CMK (cell line): ENCODE measurements around the gene SALL4.
"Not testable (repeated sequence)": the region's sequence is repeated elsewhere in the genome, so short reads cannot be mapped to it uniquely, and the experiment has no call there.

Experiments
- DNase-seq: peaks from one replicate; pipeline ENCODE4 v3.0.0-alpha.2; 2010; ENCODE audit warnings: low read depth

The SALL4 gene

GRCh38 chr20:51802170-51802751, at the start of gene SALL4:
SALL4 (minus strand) TSS chr20:51802521; CDS start chr20:51802408, 113 bp downstream.
- DNase-seq: no peak

DNA sequence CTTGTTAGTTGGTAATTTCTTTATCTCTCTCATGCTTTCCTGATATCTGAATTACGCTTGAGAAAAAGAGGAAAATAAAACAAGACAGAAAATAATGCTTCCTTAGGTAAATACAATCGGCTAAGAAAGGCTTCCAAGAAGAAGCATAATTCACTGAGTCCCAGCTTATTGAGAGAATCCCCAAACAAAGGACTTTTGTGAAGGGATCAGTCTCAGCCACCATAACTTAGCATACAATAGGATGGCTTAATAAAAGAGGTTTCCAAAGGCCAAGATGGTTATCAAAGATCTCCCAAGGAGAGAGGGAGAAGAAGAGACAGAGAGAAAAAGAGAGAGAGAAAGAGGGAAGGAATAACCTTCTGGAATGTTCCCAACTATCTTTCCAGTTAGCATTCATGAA, 46.0 kb upstream of the SALL4 start:
- no peak for DNase-seq

- no peak for DNase-seq
Observed at GRCh38 chr20:51840865-51841264, 38.5 kb upstream of the SALL4 start.

DNA sequence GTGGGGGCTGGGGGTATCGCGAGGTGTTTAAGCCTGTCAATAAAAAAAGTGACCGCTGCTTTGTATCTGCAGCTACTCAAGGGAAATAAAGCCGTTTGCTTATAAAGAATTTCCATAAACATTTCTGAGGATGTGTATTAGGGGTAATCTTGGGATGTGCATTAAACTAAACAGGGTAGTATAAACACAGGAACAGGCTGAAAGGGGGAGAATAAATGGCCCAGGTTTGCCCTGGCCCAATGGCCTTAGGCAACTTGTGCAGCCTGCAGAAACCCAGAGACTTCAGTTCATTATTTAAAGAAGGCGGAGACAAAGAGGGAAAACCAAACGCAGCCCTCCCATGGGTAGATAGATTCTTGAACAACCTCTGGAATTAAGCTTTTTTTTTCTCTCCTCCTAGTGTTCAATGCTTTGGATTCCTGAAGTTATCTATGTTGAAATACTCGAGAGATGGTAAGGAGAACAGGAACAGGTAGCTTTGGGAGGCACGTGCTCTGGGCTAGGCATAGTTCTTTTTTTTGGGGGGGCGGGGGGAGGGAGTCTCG, 35.6 kb upstream of the SALL4 start:
- DNase-seq: no peak

DNA sequence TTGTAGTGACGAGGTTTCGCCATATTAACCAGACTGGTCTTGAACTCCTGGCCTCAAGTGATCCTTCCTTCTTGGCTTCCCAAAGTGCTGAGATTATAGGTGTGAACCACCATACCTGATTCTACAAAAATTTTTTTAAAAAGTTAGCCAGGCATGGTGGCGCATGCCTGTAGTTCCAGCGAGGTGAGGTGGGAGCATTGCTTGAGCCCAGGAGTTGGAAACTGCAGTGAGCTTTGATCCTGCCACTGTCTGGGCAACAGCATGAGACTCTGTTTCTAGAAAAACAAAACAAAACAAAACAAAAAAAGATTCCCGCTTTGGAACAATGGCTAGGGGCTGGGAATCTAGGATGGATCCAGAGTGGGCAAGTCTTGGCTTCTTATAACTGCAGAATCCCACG, 35.1 kb upstream of the SALL4 start:
- no peak for DNase-seq

DNA sequence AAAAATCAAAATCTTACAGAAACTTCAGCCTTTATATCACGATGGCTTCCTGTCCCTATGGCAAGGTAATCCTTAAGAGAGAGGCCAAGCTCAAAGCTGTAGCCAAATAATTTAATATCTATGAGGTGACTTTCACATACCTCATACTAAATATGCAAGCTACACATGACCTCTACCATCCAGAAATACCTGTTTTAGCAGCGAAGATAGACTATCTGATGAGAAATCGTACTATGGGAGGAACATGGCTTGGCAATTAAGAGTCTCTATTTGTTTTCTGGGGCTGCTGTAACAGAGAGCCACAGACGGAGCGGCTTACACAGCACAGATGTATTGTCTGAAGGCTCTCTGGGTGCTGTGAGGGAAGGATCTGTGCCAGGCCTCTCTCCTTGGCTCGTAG, 31.0 kb upstream of the SALL4 start:
- no peak for DNase-seq

DNA sequence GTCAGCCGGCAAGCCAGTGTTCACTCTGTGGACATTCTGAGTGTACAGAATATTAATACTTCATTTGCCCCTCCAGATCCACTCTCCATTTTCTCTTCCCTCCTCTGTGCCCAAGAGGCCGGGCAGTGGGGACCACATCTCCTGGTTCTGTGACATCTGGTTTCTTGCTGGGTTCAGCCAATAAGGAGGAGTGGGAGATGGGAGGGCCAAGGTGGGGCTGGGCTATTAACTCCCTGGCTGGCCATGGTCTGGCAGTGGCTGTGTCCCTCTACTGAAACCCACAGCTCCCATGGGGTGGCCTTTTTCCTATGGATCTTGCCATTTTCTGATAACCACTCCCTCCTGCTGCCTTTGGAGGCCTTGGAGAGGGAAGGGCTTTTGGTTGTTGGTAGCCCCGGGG, 30.0 kb upstream of the SALL4 start:
- DNase-seq: no peak

GRCh38 chr20:51831866-51832265, 29.5 kb upstream of the SALL4 start:
- no peak for DNase-seq

- DNase-seq: no peak
Observed at GRCh38 chr20:51830538-51830937, 28.2 kb upstream of the SALL4 start.

- DNase-seq: no peak
Observed at GRCh38 chr20:51828762-51829161, 26.4 kb upstream of the SALL4 start.

- DNase-seq: no peak
Observed at GRCh38 chr20:51826372-51826771, 24.1 kb upstream of the SALL4 start.

DNA sequence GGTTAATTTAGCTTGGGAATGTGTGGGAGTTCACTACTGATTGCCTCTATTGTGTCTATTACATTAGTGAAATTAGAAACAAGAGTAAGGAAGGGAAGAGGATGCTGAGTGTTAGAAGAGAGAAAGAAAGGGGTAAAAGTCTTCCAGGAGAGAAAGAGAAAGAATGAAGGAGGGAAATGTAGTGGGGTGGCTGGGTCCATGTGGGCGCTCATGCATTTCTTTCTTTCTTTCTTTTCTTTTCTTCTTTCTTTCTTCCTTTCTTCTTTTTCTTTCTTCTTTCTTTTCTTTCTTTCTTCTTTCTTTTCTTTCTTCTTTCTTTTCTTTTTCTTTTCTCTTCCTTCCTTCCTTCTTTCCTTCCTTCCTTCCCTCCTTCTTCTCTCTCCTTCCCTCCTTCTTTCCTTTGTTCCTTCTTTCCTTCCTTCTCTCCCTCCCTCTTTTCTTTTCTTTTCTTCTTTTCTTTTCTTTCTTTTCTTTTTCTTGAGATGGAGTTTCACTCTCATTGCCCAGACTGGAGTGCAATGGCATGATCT, 16.2 kb upstream of the SALL4 start:
- no peak for DNase-seq

GRCh38 chr20:51816856-51817255, 14.5 kb upstream of the SALL4 start:
- not testable (repeated sequence) for DNase-seq

- no peak for DNase-seq
Observed at GRCh38 chr20:51815383-51816076, 13.2 kb upstream of the SALL4 start.

DNA sequence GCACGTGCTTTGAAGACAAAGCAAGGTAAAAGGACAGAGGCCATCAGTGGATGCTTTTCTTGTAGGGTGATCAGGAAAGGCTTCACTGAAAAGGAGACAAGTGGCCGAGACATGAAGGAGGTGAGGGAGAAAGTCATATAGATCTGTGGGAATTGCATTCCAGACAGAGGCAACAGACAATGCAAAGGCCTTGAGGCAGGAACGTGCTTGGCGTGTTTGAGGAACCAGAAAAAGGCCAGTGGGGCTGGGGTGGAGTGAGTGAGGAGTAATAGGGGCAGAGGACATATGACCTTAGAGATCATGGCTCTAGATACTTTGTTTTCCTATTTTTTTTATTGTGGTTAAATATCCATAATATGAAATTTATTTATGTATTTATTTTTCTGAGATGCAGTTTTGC, 10.5 kb upstream of the SALL4 start:
- DNase-seq: no peak

- no peak for DNase-seq
Observed at GRCh38 chr20:51811514-51812128, 9.3 kb upstream of the SALL4 start.

DNA sequence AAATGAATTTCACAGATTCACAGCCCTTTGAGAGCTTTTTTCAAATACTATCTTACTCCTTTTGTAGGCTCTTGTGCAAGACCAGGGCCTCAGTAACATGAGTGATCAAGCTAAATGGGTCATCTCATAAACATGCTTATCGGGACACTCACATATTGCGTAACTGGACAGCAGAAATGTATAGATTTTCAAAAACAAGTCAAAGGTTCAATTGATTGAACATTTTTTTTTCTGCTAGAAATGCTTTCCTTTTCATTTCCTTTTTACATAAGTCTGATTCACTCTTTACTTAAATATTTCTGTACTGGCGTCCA, 8.7 kb upstream of the SALL4 start:
- DNase-seq: no peak

DNA sequence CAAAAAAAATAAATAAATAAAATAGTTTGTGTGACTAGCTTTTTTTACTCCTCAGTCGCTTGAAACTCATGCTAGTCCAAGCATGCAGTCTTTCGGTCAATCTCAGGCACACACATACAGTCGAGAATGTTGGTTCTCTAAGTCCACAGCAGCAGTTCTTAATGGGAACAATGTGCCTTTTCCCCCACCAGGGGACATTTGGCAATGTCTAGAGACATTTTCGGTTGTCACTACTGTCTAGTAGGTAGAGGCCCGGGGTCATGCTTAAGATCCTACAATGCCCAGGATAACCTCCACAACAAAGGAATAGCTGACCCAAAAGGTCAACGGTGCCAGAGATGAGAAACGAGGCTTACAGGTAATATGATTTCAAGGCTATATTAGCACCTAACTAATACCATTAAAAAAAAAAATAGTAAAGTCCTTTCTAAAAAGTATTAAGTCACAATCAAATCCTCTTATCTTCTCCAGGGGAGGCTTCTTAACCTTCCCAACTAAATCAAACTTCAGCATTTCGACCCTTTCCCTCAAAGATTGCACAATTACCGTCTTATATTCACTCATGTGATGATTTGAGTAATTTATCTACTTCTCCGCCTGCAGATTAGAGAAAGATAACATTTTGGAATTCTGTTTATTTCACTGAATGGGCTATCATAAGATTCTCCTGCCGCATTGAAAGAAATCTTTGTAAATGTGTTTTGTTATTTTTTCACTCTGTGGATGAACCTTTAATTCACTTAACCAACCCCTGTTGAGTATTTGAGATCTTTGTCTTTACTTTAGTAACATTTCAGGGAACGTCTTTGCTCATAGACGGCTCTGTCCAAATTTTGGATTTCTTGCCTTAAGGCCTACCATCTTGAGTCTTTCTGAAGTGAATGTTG, 8.1 kb upstream of the SALL4 start:
- DNase-seq: no peak

DNA sequence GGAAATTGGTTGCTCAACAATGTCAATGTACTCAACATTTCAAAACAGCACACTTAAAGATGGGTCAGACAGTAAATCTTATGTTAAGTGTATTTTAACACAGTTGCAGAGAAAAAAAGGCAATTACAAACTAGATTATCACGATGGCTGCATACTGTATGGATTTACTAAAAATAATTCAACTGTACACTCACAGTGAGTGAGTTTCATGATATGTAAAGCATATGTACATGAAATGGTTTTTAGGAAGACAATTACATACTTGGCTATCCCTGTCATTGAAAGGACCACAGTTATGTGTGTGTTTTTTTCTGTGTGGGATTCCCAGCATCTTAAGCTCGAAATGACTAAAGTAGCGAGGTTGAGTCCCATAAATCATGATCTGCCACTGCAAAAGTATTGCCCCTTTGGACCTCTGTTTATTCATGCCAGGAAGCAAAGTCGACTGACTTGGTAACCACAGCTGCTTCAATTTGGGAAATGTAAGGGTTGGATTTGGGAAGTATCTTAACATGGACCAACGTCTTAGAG, 5.5 kb upstream of the SALL4 start:
- no peak for DNase-seq

DNA sequence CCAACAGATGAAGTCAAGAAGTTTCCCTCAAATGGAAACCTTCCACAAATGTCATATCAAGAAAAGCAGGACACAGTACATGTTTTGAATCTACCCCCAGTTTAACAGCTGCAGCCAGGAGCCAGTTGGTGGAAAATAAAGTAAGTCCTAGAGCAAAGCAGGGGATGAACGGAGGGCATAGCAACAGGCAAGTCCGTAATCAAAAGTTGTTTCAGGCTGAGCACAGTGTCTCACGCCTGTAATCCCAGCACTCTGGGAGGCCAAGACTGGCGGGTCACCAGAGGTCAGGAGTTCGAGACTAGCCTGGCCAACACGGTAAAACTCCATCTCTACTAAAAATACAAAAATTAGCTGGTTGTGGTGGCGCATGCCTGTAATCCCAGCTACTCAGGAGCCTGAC, 2.4 kb upstream of the SALL4 start:
- no peak for DNase-seq

GRCh38 chr20:51803148-51803854, 980 bp upstream of the SALL4 start:
- DNase-seq: no peak

DNA sequence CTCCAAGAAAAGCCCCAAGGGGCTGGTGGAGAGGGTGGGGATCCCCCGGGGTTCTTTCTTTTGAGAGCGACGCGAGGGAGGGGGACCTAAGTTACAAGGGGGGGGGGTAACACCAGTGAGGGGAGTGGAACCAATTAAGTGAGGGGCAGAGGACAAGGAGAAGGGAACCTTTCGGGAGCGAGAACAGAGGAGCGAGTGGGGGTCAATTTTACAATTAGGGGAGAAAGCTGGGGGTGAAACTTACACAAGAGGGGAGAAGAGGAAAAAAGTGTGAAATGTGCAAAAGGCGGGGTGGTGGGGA, 548 bp downstream of the SALL4 start:
- no peak for DNase-seq
